ENCODE results near the gene SFMBT2. TPM values are rescaled to one million over a fixed set of nuclear protein-coding genes. Genes with fewer than 3 reads are reported as not detected.

The SFMBT2 gene
- total and polyA plus RNA-seq, 2 of the 4 experiments (the other 2 are of a cell fraction): 0.70 to 1.3 TPM

DNA sequence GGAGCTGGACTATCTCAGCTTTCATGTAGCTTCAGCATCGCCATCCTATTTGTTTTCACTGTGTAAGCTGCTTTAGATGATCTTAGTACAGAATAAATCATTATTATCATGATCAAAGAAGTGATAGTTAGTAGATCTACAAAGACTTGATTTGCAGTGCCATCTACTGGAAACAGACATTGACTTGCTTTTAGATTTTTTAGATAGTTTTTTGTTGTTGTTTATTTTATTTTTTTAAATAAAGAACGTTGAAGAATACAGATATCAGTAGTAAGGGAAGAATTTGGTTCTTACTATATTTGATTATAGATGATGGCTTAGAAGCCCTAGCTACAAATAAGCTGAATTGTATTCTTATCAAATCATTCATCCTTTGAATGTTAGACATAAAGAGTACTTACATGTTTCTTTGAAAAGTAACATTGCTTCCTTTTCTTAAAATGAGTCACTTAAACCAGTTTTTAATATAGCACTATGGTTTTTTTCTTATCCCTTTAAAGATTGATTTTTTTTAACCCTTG is 6.3 kb upstream of the SFMBT2 start:
- H4K91ac ChIP-seq (ENCODE audit: insufficient read depth, low read depth, low read length): no peak overlapping the region
- H3K4me2 ChIP-seq (ENCODE audit: low read depth, low read length): no peak overlapping the region
- DNase-seq: peak; percentile 64
- no peak overlapping the region for H3K4ac ChIP-seq (ENCODE audit: low read depth, low read length)
- ChIA-PET CTCF (interaction anchor here (0.5 to 1.3 kb wide), 4 partner anchors 296 to 836 kb away, joined by 3 to 5 read pairs (median 3); no protein-coding TSS in a partner anchor), POLR2A (ENCODE audit: unreplicated experiment) (no interaction called here)
- TF ChIP-seq SMC3 (IDR thresholded peaks at IDR 0.05; ENCODE audit: low read depth, low read length) (peak; percentile 59), RAD21 (IDR thresholded peaks at IDR 0.05; ENCODE audit: low read length) (peak; percentile 72)
- TF ChIP-seq, protein P1, sequence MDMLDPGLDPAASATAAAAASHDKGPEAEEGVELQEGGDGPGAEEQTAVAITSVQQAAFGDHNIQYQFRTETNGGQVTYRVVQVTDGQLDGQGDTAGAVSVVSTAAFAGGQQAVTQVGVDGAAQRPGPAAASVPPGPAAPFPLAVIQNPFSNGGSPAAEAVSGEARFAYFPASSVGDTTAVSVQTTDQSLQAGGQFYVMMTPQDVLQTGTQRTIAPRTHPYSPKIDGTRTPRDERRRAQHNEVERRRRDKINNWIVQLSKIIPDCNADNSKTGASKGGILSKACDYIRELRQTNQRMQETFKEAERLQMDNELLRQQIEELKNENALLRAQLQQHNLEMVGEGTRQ (IDR thresholded peaks at IDR 0.05; ENCODE audit: low read depth, low read length): no peak
- TF ChIP-seq, protein P2, sequence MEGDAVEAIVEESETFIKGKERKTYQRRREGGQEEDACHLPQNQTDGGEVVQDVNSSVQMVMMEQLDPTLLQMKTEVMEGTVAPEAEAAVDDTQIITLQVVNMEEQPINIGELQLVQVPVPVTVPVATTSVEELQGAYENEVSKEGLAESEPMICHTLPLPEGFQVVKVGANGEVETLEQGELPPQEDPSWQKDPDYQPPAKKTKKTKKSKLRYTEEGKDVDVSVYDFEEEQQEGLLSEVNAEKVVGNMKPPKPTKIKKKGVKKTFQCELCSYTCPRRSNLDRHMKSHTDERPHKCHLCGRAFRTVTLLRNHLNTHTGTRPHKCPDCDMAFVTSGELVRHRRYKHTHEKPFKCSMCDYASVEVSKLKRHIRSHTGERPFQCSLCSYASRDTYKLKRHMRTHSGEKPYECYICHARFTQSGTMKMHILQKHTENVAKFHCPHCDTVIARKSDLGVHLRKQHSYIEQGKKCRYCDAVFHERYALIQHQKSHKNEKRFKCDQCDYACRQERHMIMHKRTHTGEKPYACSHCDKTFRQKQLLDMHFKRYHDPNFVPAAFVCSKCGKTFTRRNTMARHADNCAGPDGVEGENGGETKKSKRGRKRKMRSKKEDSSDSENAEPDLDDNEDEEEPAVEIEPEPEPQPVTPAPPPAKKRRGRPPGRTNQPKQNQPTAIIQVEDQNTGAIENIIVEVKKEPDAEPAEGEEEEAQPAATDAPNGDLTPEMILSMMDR (conservative IDR thresholded peaks at IDR 0.05; ENCODE audit: low read depth, low read length): peak; percentile 69
- H2BK15ac ChIP-seq (ENCODE audit: low read depth, low read length): no peak overlapping the region
- no peak overlapping the region for H3K23ac ChIP-seq (ENCODE audit: low read depth, low read length)
- H3K9ac ChIP-seq (ENCODE audit: low read depth, low read length): no peak overlapping the region
- no peak overlapping the region for H3K27ac ChIP-seq (ENCODE audit: insufficient read depth, low read length)
- H2BK20ac ChIP-seq (ENCODE audit: low read depth, low read length): no peak overlapping the region
- no peaks in the 10 kb centered on the region for H3K36me3 ChIP-seq (ENCODE audit: control insufficient read depth, insufficient read depth, low read length)
- no peaks in the 10 kb centered on the region for H3K4me1 ChIP-seq (ENCODE audit: control insufficient read depth, insufficient read depth, low read length)
- H2AFZ ChIP-seq (replicated peaks; ENCODE audit: low read length, poor library complexity): no peak overlapping the region
- H2AK5ac ChIP-seq (ENCODE audit: low read depth, low read length): no peak overlapping the region
- H3K4me3 ChIP-seq (ENCODE audit: insufficient read depth, low read depth, low read length): no peak overlapping the region
- H3K18ac ChIP-seq (ENCODE audit: low read depth, low read length): no peak overlapping the region
- no peak overlapping the region for H3K14ac ChIP-seq (replicated peaks; ENCODE audit: low read depth, low read length)
- no peak overlapping the region for H2BK5ac ChIP-seq (ENCODE audit: low read depth, low read length, poor library complexity, severe bottlenecking)
- H4K8ac ChIP-seq (ENCODE audit: low read depth in 2 of 2, low read length in 2 of 2): no peak overlapping the region
- no peaks in the 10 kb centered on the region for H4K20me1 ChIP-seq (ENCODE audit: insufficient read depth, low read length)
- H4K5ac ChIP-seq (ENCODE audit: low read depth, low read length): no peak overlapping the region
- peak; percentile 42; the same call in 1 of the 2 replicates for ATAC-seq (ENCODE audit: low read depth)
- H3K9me1 ChIP-seq (ENCODE audit: insufficient read depth, low read length): no peaks in the 10 kb centered on the region
- no peak overlapping the region for H3K56ac ChIP-seq (ENCODE audit: extremely low read depth, insufficient read depth, low read length)
- WGBS, 2 experiments (ENCODE audit: extremely low coverage in 2 of 2, insufficient read length in 1 of 2): 100% methylated on average over 1 of the region's 2 CpGs; no CpG with 5 or more reads in 1 of the 2 experiments
- intact Hi-C loops (cut with micrococcal nuclease) (loop anchor here (1.0 to 5.0 kb wide), 8 partner anchors 295 to 1885 kb away; partner anchors contain the start of gene PRKCQ), in situ Hi-C loops (cut with MboI; ENCODE audit: low sequenced_read_pairs) (loop anchor here (5.0 to 10.0 kb wide), 3 partner anchors 632 to 1002 kb away; no protein-coding TSS in a partner anchor), dilution Hi-C loops (cut with HindIII; ENCODE audit: low sequenced_read_pairs, unreplicated experiment) (loop anchor here (25.0 kb wide), 1 partner anchor 730 kb away; no protein-coding TSS in a partner anchor)
- no peak overlapping the region for H2BK120ac ChIP-seq (ENCODE audit: low read depth, low read length)
- no peaks in the 10 kb centered on the region for H3K79me1 ChIP-seq (ENCODE audit: low read depth in 1 of 2, low read length in 2 of 2)
- H3K27me3 ChIP-seq (ENCODE audit: control insufficient read depth, insufficient read depth, low read length): peaks cover 17% of the 10 kb centered on the region
- no peak overlapping the region for H2AK9ac ChIP-seq (replicated peaks; ENCODE audit: low read depth, low read length, poor library complexity)
- BruUV-seq (replicated peaks): no TSS peak
- H3K9me3 ChIP-seq (ENCODE audit: control insufficient read depth, insufficient read depth, low read length): no peaks in the 10 kb centered on the region; the same call in 1 of the 2 replicates

Data from IMR-90 (cell line).